Naive thymus-derived CD4-positive, alpha-beta T cell (primary cell): ENCODE results near the gene TPRKB. TPM values are rescaled to one million over a fixed set of nuclear protein-coding genes. Genes with fewer than 3 reads are reported as not detected.
"Not testable (repeated sequence)": the region's sequence is repeated elsewhere in the genome, so short reads cannot be mapped to it uniquely, and the experiment has no call there.

Experiments
- ATAC-seq: fragments of 150-1000 bp; cut with Tn5 transposase; 2 replicates; pipeline ENCODE4 v1.10.0; 2021; ENCODE audit warnings: mild to moderate bottlenecking, moderate library complexity
- CTCF ChIA-PET: fragments of 350-600 bp; sonication (Branson Sonifier 250); formaldehyde crosslinking; loops from one replicate; lab custom pipeline; 2021; ENCODE audit warnings: antibody characterized with exemption; lab: Charles Lee
- POLR2A ChIA-PET: fragments of 350-600 bp; sonication (Branson Sonifier 250); formaldehyde crosslinking; loops from one replicate; lab custom pipeline; 2021; ENCODE audit warnings: antibody characterized with exemption, inconsistent platforms; lab: Charles Lee
- DNase-seq, 9 donors: peaks; one replicate each; pipeline versions ENCODE4 v3.0.0 to v3.0.0-alpha.2; 2020 to 2022; ENCODE audit warnings: mixed read lengths in 1 of 9
- H3K27ac ChIP-seq: one replicate; pipeline ENCODE4 v1.7.0; 2013; ENCODE audit warnings: mild to moderate bottlenecking, low read depth, low read length, moderate library complexity
- H3K27me3 ChIP-seq, 2 donors: one replicate each; pipeline ENCODE4 v1.7.0; 2013; ENCODE audit warnings: low read length in 2 of 2, mild to moderate bottlenecking in 2 of 2, moderate library complexity in 2 of 2; ENCODE audit not compliant: control insufficient read depth in 2 of 2, insufficient read depth in 2 of 2
- H3K36me3 ChIP-seq, 3 experiments: 1 replicate in 2 of 3; 2 replicates in 1 of 3; pipeline ENCODE4 v1.7.0; 2013; ENCODE audit warnings: low read length in 3 of 3, mild to moderate bottlenecking in 3 of 3, moderate library complexity in 1 of 3; ENCODE audit not compliant: insufficient read depth in 3 of 3, control insufficient read depth in 2 of 3
- H3K4me1 ChIP-seq, 2 donors: one replicate each; pipeline ENCODE4 v1.7.0; 2013; ENCODE audit warnings: low read length in 2 of 2, mild to moderate bottlenecking in 2 of 2, moderate library complexity in 1 of 2; ENCODE audit not compliant: control insufficient read depth in 2 of 2, insufficient read depth in 2 of 2
- H3K4me3 ChIP-seq: 2 replicates; pipeline ENCODE4 v1.7.0; 2013; ENCODE audit warnings: mild to moderate bottlenecking, low read length
- H3K9me3 ChIP-seq, 3 experiments: 1 replicate in 2 of 3; 2 replicates in 1 of 3; pipeline ENCODE4 v1.7.0; 2013; ENCODE audit warnings: low read length in 3 of 3; ENCODE audit not compliant: control insufficient read depth in 2 of 3
- H3K27ac Mint-ChIP-seq, 9 donors: one replicate each; pipeline ENCODE4 v1.8.0; 2020 to 2022; ENCODE audit warnings: mixed read lengths in 9 of 9, mild to moderate bottlenecking in 8 of 9, moderate library complexity in 5 of 9, inconsistent platforms in 2 of 9
- H3K27me3 Mint-ChIP-seq, 5 donors: one replicate each; pipeline ENCODE4 v1.8.0; 2021 to 2022; ENCODE audit warnings: mixed read lengths in 5 of 5, mild to moderate bottlenecking in 1 of 5
- H3K36me3 Mint-ChIP-seq, 5 donors: one replicate each; pipeline ENCODE4 v1.8.0; 2020 to 2022; ENCODE audit warnings: mixed read lengths in 5 of 5, mild to moderate bottlenecking in 3 of 5, inconsistent platforms in 1 of 5
- H3K4me1 Mint-ChIP-seq, 7 donors: one replicate each; pipeline ENCODE4 v1.8.0; 2020 to 2022; ENCODE audit warnings: mixed read lengths in 7 of 7, mild to moderate bottlenecking in 3 of 7, inconsistent platforms in 1 of 7
- H3K4me3 Mint-ChIP-seq, 10 donors: one replicate each; pipeline ENCODE4 v1.8.0; 2020 to 2022; ENCODE audit warnings: mild to moderate bottlenecking in 10 of 10, mixed read lengths in 10 of 10, moderate library complexity in 6 of 10, inconsistent platforms in 2 of 10
- H3K9me3 Mint-ChIP-seq, 11 donors: one replicate each; pipeline ENCODE4 v1.8.0; 2020 to 2022; ENCODE audit warnings: mixed read lengths in 11 of 11, mild to moderate bottlenecking in 4 of 11, inconsistent platforms in 1 of 11, moderate library complexity in 1 of 11
- intact Hi-C, 2 donors: fragments of 100-400 bp; cut with micrococcal nuclease; formaldehyde crosslinking; loops; one replicate each; pipeline ENCODE4 v1.15.1; 2023
- polyA plus RNA-seq, 2 donors: library from polyadenylated mRNA; unstranded; fragments of 300-500 nt; fragmentation: Illumina TruSeq; gene quantifications; one replicate each; pipeline ENCODE4 v1.2.3, GENCODE V29; 2021
- total RNA-seq, 6 experiments: library from RNA in 5 of 6; stranded (reverse) in 5 of 6; gene quantifications; 1 replicate in 5 of 6; 2 replicates in 1 of 6; pipeline ENCODE4 v1.2.3 and lab custom pipeline; 2021 to 2026

The TPRKB gene
- total RNA-seq (10 to 100 TPM; 16.5 to 34.6 (median 27.5) TPM), polyA plus RNA-seq (10 to 100 TPM; 62.0 to 87.9 TPM), total RNA-seq (lab: John Stamatoyannopoulos, UW) (8.9 reads per million, percentile 33 among the genes with 10 or more reads in this experiment)

- ChIA-PET CTCF (interaction anchor here (0.6 to 1.4 kb wide), 2 partner anchors 12 to 560 kb away, joined by 3 read pairs; no protein-coding TSS in a partner anchor), POLR2A (interaction anchor here (0.6 to 1.9 kb wide), 17 partner anchors 20 to 789 kb away, joined by 3 to 8 read pairs (median 5); partner anchors contain the start of genes ALMS1, CCDC142, CCT7 and DQX1)
- Mint-ChIP-seq H3K4me1 (peaks cover 10 to 31% (median 21%) of the 10 kb centered on the region in 7 donors), H3K27me3 (peaks cover 0 to 2% (median 0%) of the 10 kb centered on the region in 5 donors), H3K36me3 (peaks cover 0 to 36% (median 20%) of the 10 kb centered on the region in 5 donors), H3K9me3 (peaks cover 0 to 8% (median 0%) of the 10 kb centered on the region in 11 donors), H3K4me3 (peak within 1 kb of the TSS; percentile 92 to 98 (median 98)), H3K27ac (peak within 1 kb of the TSS; percentile 85 to 97 (median 91))
- peaks cover 8 to 14% of the 10 kb centered on the region in 2 donors for H3K4me1 ChIP-seq
- H3K27me3 ChIP-seq = no peaks in the 10 kb centered on the region
- intact Hi-C loops = loop anchor here (1.0 to 5.0 kb wide), 21 partner anchors 43 to 917 kb away; partner anchors contain the start of genes C2orf81 (in 2 of the 2), DGUOK (in 2 of the 2), DUSP11 (in 2 of the 2) and SEMA4F (in 2 of the 2)
- peak within 1 kb of the TSS; percentile 78 for H3K4me3 ChIP-seq
- peaks cover 0 to 17% (median 4%) of the 10 kb centered on the region in 3 experiments for H3K36me3 ChIP-seq
- peak; percentile 99 for ATAC-seq
- H3K27ac ChIP-seq = peak within 1 kb of the TSS; percentile 67
- peak; percentile 73 to 95 (median 94) for DNase-seq
- H3K9me3 ChIP-seq = no peaks in the 10 kb centered on the region
Measured at GRCh38 chr2:73736855-73737779, at the start of gene TPRKB. TSS of gene TPRKB (minus strand) at chr2:73737345. CDS start at chr2:73734569, 2,776 bp downstream.

- DNase-seq, H3K4me3 ChIP-seq, H3K9me3 ChIP-seq, POLR2A ChIA-PET, H3K4me3 Mint-ChIP-seq, ATAC-seq, H3K36me3 ChIP-seq, H3K27ac ChIP-seq, H3K27ac Mint-ChIP-seq, H3K27me3 Mint-ChIP-seq, H3K9me3 Mint-ChIP-seq, CTCF ChIA-PET, H3K27me3 ChIP-seq, H3K4me1 ChIP-seq, H3K36me3 Mint-ChIP-seq: not testable (repeated sequence)
- peaks cover 3 to 14% (median 10%) of the 10 kb centered on the region in 7 donors for H3K4me1 Mint-ChIP-seq
- intact Hi-C loops = loop anchor here in 1 of 2 donors (10.0 kb wide), 1 partner anchor 549 kb away; the partner anchor contains the start of genes CCT7 and PRADC1
Measured at GRCh38 chr2:73783883-73784282, 46.7 kb upstream of the TPRKB start, which contains the start of gene C2orf78. TSS of gene C2orf78 (plus strand) at chr2:73784183. CDS start at chr2:73784310, 127 bp downstream.

- intact Hi-C loops = loop anchor here in 1 of 2 donors (10.0 kb wide), 1 partner anchor 549 kb away; the partner anchor contains the start of genes CCT7 and PRADC1
- H3K27ac Mint-ChIP-seq, H3K27me3 ChIP-seq, H3K4me1 ChIP-seq, H3K36me3 Mint-ChIP-seq, ATAC-seq, POLR2A ChIA-PET, H3K9me3 Mint-ChIP-seq, CTCF ChIA-PET, H3K4me3 Mint-ChIP-seq, DNase-seq, H3K9me3 ChIP-seq, H3K36me3 ChIP-seq, H3K4me3 ChIP-seq, H3K27ac ChIP-seq, H3K27me3 Mint-ChIP-seq: not testable (repeated sequence)
- H3K4me1 Mint-ChIP-seq = peaks cover 7 to 18% (median 15%) of the 10 kb centered on the region in 7 donors
Measured at GRCh38 chr2:73783402-73783801, 46.3 kb upstream of the TPRKB start.

- CTCF ChIA-PET = interaction anchor here (1.4 kb wide), 1 partner anchor 44 kb away, joined by 4 read pairs; no protein-coding TSS in a partner anchor
- Mint-ChIP-seq H3K4me1 (peaks cover 23 to 44% (median 35%) of the 10 kb centered on the region in 7 donors), H3K4me3 (peak overlapping the region; percentile 95 to 100 (median 98)), H3K9me3 (peaks cover 0 to 2% (median 0%) of the 10 kb centered on the region in 11 donors), H3K27ac (peak overlapping the region; percentile 95 to 100 (median 98)), H3K27me3 (peaks cover 0 to 4% (median 4%) of the 10 kb centered on the region in 5 donors), H3K36me3 (peaks cover 0 to 16% (median 12%) of the 10 kb centered on the region in 5 donors)
- Histone ChIP-seq H3K36me3 (peaks cover 0 to 21% (median 7%) of the 10 kb centered on the region in 3 experiments), H3K27me3 (no peaks in the 10 kb centered on the region), H3K9me3 (no peaks in the 10 kb centered on the region), H3K27ac (peak overlapping the region; percentile 95), H3K4me3 (peak overlapping the region; percentile 87), H3K4me1 (peaks cover 0 to 16% of the 10 kb centered on the region in 2 donors)
- intact Hi-C loops = loop anchor here (1.0 to 10.0 kb wide), 3 partner anchors 43 to 545 kb away; partner anchors contain the start of genes STAMBP (in 2 of the 2), TPRKB (in 2 of the 2), CCT7 (in 1 of the 2) and PRADC1 (in 1 of the 2)
- POLR2A ChIA-PET = interaction anchor here (1.0 to 1.2 kb wide), 2 partner anchors 43 kb away, joined by 4 to 6 read pairs; partner anchors contain the start of gene TPRKB
- no peak for ATAC-seq
- DNase-seq = no peak
Measured at GRCh38 chr2:73780237-73780582, 43.1 kb upstream of the TPRKB start.

GRCh38 chr2:73779467-73780236, 42.5 kb upstream of the TPRKB start, which contains the start of gene DUSP11:
TSS of gene DUSP11 (minus strand) at chr2:73780103. CDS start at chr2:73779974, 129 bp downstream.
- POLR2A ChIA-PET = interaction anchor here (0.7 to 1.0 kb wide), 4 partner anchors 42 to 704 kb away, joined by 3 to 5 read pairs (median 4); partner anchors contain the start of genes CCDC142, TPRKB and TTC31
- peaks cover 0 to 26% (median 9%) of the 10 kb centered on the region in 3 experiments for H3K36me3 ChIP-seq
- no peaks in the 10 kb centered on the region for H3K27me3 ChIP-seq
- ATAC-seq (peak; percentile 100), DNase-seq (peak; percentile 92 to 98 (median 95))
- peak within 1 kb of the TSS; percentile 95 to 100 (median 98) for H3K27ac Mint-ChIP-seq
- peaks cover 0 to 4% (median 4%) of the 10 kb centered on the region in 5 donors for H3K27me3 Mint-ChIP-seq
- no peaks in the 10 kb centered on the region for H3K9me3 ChIP-seq
- peaks cover 0 to 20% (median 15%) of the 10 kb centered on the region in 5 donors for H3K36me3 Mint-ChIP-seq
- peaks cover 0 to 16% of the 10 kb centered on the region in 2 donors for H3K4me1 ChIP-seq
- H3K4me3 ChIP-seq = peak within 1 kb of the TSS; percentile 87
- peaks cover 23 to 49% (median 35%) of the 10 kb centered on the region in 7 donors for H3K4me1 Mint-ChIP-seq
- intact Hi-C loops = loop anchor here (1.0 to 10.0 kb wide), 4 partner anchors 42 to 545 kb away; partner anchors contain the start of genes STAMBP (in 2 of the 2), TPRKB (in 2 of the 2), CCT7 (in 1 of the 2) and PRADC1 (in 1 of the 2)
- CTCF ChIA-PET = no interaction called here
- peak within 1 kb of the TSS; percentile 95 for H3K27ac ChIP-seq
- H3K9me3 Mint-ChIP-seq = peaks cover 0 to 2% (median 0%) of the 10 kb centered on the region in 11 donors
- H3K4me3 Mint-ChIP-seq = peak within 1 kb of the TSS; percentile 95 to 100 (median 98)
